Measurements from ENCODE around the gene TUBB3.
"Not testable (repeated sequence)": the region's sequence is repeated elsewhere in the genome, so short reads cannot be mapped to it uniquely, and the experiment has no call there.

TUBB3 gene

DNA sequence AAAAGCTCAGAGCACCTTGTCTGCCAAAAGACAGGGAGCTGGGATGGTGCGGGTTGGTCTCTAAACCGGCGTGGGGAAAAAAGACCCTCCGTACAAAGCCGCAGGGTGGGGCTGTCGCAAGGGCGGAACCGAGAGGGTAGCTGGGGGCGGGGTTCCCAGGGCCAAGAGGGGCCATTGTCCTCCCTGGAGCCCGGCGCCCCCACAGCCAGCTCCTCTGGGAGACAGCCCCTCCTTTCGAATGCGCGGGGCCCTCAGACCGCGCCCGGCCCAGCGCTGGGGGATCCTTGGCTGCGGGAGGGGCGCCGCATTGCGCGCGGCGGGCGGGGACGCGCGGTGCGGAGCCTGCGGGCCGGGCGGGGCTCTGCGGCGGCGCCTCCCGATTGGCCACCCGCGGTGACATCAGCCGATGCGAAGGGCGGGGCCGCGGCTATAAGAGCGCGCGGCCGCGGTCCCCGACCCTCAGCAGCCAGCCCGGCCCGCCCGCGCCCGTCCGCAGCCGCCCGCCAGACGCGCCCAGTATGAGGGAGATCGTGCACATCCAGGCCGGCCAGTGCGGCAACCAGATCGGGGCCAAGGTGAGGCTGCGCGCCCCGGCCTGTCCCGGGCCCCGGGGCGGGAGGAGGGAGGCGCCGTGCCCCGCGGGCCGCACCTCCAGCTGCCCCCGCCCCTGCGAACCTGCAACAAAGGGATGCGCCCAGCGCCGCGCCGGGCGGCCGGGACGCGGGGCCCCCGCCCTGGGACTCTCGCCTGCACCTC is at the start of gene TUBB3:
Gene TUBB3, plus strand, starts transcription at position 459 of the 756 bp plus-strand sequence. Its CDS starts 60 bp downstream, at position 519.
- DNase-seq: peak in 45 of 51 donors; percentile 2 to 82 (median 65)

DNA sequence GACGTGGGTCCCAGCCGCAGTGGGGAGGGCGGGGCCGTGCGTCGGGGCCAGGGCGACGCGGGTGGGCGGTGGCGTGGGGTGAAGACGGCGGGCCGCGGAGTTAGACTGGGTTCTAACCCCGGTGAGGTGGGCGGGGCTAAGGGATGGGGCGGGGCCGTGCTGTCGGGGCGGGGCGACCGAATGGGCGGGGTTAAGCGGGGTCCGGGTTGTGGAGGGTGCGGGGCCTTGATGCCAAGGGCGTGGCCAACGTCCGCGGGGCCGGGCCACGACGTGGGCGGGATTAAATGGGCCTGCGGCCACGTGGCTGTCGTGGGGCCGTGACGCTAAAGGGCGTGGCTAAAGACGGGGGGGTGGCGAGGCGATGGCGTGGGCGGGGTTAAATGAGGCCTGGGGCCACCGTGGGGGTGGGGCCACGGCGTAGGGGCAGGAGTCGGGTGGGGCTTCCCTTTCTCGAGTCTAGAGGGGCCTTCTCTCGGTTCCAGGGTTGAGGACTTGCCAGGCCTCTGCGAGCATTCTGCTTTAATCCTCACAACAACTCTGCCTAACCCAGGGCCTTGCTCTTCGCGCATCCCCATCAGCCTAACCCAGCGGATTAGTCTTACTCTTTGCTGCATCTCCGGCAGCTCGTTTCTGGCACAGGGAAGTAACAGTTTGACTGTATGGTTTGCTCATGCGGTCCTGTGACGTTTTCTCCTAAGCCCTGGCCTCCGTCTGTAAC is 49.0 kb upstream of the TUBB3 start:
- DNase-seq: peak; percentile 76 to 99 (median 95)

DNA sequence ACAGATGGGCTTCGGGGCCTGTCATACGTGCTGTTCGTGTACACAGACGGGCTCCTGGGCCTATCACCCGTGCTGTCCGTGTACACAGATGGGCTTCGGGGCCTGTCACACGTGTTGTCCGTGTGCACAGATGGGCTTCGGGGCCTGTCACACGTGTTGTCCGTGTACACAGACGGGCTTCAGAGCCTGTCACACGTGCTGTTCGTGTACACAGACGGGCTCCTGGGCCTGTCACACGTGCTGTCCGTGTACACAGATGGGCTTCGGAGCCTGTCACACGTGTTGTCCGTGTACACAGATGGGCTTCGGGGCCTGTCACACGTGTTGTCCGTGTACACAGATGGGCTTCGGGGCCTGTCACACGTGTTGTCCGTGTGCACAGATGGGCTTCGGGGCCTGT is 44.0 kb upstream of the TUBB3 start:
- DNase-seq: not testable (repeated sequence)

DNA sequence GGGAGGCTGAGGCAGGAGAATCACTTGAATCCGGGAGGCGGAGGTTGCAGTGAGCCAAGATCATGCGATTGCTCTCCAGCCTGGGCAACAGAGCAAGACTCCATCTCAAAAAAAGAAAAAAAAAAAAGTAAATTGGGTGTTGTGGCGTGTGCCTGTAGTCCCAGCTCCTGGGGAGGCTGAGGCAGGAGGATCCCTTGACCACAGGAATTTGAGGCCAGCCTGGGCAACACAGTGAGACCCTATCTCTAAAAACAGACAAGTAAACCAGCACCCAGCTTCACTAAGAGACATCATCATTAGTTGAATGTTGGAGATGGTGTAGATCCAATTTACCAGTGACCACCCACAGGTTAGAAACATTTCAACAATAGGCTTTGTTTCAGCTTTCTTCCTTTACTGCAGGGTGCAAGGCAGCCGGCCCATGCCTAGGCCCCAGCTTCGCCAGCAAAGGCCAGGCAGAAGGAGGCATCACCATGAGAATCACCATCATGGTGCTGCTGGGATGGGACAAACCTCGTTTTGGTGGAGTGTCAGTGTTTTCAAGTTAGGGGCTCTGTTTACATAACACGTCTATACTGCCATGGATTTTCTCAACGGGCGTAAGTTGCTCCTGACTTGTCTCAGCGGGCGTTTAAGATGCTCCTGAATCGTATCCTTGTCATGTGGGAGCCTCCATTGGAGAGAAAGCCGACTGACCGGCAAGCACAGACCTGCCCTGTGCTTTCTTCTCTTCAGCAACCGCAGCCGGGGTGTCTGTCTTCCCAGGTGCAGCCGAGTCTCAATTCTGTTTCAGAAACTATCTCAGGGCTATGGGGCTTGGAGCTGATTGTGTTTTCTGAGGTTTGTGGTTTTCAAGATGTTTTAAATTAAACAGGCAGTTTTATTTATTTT is 42.4 kb upstream of the TUBB3 start:
- DNase-seq: no peak

- DNase-seq: no peak
Observed at GRCh38 chr16:89881368-89881730, 41.8 kb upstream of the TUBB3 start.

- no peak for DNase-seq
Observed at GRCh38 chr16:89883346-89884040, 39.6 kb upstream of the TUBB3 start.

DNA sequence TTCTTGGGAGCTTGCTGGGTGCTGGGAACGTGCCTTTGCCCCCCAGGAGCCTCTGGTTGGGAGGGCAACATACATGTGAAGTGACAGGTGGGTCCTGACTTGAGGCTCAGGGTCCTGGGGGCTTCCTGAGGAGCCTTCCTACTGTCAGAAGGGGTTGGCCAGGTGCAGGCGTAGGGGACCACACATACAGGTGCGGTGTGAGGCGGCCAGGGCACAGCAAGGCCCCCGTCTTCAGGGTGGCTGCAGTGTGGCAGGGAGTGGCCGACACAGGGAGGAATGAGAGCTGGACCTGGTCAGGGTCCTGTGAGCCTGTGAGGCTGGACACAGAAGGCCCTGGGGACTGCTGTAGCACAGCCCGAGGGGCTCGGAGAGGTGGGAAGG is 39.1 kb upstream of the TUBB3 start:
- no peak for DNase-seq

DNA sequence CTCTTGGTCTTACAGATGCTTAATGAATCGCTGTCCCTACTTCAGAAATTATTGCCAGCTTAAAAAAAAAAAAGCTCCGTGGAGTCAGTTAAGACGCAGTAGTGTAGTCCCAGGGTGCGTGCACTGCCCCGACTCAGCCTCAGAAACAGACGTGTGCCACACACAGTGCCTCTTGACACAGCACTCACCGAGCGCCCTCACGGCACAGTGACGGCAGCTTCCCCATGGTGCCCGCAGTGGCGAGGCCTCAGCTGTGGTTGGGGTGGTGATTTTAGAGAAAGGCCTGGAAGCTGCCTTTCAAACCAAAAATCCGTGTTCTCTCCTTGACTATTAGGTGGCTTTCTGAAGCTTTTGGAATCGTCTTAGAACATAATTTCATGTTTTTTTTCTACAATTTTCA is 35.9 kb upstream of the TUBB3 start:
- DNase-seq: no peak

- no peak for DNase-seq
Observed at GRCh38 chr16:89890200-89890599, 32.9 kb upstream of the TUBB3 start.

DNA sequence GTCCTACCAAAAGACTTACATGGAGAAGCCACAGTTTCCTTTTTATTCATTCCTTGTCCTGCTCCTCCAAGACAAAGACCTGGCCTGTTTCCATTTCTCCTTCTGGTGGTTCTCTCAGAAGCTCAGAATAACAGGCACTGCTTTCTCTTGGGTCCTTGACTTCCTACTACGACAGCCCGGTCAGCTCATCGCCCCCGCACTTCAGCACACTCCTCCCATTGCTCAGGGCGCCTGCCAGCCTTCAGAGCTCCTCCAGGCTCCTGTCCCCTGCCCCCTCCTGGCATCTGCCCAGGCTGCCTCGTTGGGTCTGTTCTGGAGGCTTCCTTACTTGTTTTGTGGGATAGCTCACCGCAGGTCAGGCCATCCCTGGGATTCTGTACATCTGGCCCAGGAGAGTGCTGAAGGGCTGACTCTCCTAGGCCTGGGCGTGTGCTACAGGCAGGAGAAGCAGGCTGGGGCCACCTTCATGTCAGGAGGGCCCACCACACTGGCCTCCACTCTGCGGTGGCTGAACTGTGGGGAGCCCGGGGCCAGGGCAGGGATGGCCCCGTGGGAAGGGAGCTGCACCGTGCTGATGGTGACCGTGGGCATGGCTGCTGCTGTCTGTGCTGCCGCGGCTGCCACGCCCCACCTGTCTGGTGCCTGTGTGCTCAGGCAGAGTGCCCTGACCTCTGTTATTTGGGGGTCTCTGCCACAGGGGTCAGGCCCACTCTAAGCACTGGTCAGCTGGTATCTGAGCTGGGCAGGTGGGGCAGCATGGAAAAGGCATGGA is 32.1 kb upstream of the TUBB3 start:
- no peak for DNase-seq

DNA sequence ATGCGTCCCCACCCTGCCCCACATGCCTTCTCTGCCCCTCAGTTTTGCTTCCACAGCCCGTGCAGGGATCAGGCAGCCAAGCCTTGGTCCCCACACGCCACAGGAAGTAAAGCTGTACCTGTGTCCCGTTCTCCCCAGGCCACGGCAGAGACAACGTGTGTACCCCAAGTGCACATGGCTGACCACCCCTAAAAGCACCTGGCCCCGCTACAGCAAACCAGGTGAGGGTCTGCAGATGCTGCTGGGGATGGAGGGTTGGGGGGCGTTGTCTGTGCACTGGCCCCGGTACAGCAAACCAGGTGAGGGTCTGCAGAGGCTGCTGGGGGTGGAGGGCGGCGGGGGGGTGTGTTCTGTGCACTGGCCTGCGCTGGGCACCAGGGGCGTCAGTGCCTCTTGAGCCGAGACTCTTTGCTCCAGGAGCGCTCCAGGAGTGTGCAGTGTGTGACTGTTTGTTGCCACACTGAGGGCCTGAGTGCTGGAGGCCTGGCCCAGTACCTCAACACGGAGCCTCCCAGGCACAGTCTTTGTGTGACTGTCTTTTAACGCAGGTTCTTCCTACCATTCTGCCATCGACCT is 31.0 kb upstream of the TUBB3 start:
- no peak for DNase-seq

GRCh38 chr16:89892635-89893034 is 30.5 kb upstream of the TUBB3 start:
- no peak for DNase-seq

DNA sequence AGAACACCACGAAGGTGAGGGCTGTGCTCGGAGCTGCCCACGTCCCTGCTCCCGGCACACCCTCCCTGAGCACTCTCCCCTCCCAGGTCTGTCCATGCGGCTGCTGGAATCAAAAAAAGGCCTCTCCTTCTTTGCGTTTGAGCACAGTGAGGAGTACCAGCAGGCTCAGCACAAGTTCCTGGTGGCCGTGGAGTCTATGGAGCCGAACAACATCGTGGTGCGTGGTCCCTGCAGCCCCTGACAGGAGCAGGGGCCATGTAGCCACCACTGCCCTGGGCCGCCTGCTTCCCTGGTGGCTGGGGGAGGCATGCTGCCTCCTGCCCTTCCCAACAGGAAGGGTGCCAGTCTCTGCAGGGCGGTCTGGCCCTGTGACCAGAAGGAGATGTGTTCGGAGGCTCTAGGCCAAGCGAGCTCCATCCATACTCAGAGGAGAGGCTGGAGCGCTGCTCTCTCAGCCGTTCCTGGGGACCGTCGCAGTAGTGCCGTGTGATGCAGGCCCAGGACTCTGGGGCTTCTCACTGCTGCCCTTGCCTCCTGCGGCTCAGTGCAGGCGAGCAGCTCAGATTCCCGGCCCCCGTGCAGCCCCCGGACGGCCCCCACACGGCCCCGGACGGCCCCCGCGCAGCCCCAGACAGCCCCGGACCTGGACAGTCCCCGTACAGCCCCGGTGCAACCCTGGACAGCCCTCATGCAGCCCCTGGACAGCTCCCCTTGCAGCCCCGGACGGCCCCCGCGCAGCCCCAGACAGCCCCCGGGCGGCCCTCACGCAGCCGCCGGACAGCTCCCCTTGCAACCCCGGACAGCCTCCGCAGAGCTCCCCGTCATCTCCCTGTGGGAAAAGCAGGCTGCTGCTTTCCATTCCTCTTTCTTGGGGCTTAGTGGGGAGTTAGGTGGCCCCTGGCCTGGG is 29.2 kb upstream of the TUBB3 start:
- DNase-seq: no peak

DNA sequence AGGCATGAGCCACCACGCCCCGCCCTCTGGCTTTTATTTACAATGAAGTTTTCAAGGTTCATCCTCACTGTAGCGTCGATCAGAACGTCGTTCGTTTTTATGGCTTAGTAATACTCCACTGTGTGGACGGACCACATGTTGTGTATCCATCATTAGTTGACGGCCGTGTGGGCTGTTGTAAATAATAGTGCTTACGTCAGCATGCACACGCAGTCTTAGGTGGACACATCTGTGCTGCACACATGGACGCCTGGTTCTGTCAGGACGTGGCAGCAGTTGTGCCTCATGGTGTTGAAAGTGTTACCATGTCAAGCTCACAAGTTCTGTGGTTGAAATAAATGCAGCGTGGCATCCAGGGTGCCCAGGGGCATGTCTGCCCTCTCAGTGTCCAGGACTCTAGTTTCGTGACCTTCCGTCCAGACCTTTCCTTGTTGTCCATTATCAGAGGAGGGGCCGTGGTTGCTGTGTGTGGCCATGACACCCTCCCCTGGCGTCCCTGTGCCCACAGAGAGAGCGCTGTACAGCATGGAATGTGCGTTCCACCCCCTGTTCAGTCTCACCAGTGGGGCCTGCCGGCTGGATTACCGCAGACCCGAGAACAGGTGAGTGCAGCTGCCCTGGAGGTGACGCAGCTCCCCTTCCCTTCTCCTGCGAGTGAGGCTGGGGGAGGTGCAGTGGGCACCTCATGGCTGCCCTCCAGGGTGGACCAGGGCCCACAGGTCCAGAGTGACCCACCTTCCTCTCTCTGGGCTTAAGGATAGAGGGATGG is 27.5 kb upstream of the TUBB3 start:
- no peak for DNase-seq

DNA sequence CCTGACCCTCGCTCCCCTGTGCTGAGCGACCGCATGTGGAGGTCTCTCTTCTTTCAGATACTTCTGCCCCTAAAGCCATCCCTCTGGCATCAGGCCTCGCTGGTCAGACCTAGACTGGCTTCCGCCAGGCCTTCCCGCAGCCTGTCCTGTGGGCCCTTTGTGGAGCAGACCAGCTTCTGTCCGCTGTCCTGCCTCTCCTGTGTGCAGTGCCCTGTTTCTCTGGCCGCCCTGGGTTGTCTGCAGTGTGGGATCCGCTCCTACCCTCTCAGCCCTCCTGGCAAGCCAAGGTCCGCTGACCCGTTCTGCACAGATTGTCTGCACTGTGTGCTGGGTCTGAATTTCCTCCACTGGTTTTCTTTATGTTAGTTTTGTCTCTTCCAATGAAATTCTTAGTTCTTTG is 25.9 kb upstream of the TUBB3 start:
- DNase-seq: no peak

GRCh38 chr16:89898201-89898967 is 24.8 kb upstream of the TUBB3 start:
- DNase-seq: no peak

- no peak for DNase-seq
Observed at GRCh38 chr16:89899879-89900481, 23.2 kb upstream of the TUBB3 start.

Measured in hypothalamus (tissue), 51 donors.